ENCODE data around the gene NCR1.
"Not testable (repeated sequence)": the region's sequence is repeated elsewhere in the genome, so short reads cannot be mapped to it uniquely, and the experiment has no call there.

The NCR1 gene

DNA sequence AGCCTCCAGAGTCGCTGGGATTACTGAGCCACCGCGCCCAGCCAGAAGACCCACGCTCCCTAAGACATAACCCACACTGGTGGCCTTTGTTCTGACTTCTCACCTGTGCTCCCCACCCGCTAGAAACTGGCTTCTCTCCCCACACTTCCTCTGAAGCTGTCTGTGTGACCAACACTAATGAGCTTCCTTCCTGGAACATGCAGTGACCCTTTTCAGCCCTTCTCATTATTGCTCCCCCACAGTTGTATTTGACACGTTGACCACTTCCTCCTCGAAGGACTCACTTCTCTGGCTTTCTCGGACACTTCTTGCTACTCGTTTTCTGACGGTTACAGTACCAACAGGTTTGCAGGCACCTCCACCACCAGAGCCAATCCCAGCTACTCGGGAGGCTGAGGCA lies 10.9 kb downstream of the NCR1 start:
- no peak for DNase-seq

GRCh38 chr19:54918499-54918898 lies 12.6 kb downstream of the NCR1 start:
- no peak for DNase-seq

GRCh38 chr19:54919646-54920563 lies 14.0 kb downstream of the NCR1 start:
- peak in 1 of 2 experiments; percentile 4 for DNase-seq

GRCh38 chr19:54921082-54921481 lies 15.1 kb downstream of the NCR1 start:
- DNase-seq: no peak

- DNase-seq: no peak
Measured at GRCh38 chr19:54923276-54923675, 17.3 kb downstream of the NCR1 start.

DNA sequence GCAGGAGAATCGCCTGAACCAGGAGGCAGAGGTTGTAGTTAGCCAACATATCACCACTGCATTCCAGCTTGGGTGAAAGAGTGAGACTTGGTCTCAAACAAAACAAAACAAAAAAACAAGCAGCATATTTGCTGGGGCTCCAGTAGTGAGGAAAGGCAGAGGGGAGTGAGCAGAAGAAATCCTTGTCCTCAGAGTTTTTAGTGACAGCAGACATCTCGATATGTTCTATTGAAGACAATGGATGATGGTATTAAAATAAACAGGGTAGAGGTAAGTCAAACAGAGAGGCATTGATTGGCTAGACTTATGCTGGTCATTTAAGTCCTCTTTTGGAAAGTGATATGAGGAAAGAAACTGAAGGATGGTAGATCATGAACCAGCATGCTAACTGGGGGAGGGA lies 22.4 kb downstream of the NCR1 start:
- no peak for DNase-seq

DNA sequence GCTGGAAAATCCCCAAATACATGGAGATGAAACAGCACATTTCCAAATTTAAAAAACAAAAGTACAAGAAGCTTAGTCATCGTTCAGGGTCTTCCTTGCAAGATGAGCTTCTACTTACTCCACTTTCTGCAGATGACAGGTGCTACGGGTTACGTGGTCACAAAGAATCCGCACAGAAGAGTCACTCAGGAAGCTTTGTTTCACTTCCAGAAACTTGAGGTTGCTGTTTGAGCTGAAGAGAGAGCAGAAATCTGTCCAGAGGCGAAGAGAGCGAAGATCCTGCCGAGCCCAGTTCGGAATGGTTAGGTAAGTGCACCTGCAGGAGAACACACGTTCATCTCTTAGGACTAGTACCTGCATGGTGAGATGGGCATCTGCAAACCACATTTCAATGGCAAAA lies 32.0 kb downstream of the NCR1 start:
- DNase-seq: no peak

- DNase-seq: no peak
Measured at GRCh38 chr19:54938906-54939305, 33.0 kb downstream of the NCR1 start.

- not testable (repeated sequence) for DNase-seq
Measured at GRCh38 chr19:54939538-54939937, 33.6 kb downstream of the NCR1 start.

DNA sequence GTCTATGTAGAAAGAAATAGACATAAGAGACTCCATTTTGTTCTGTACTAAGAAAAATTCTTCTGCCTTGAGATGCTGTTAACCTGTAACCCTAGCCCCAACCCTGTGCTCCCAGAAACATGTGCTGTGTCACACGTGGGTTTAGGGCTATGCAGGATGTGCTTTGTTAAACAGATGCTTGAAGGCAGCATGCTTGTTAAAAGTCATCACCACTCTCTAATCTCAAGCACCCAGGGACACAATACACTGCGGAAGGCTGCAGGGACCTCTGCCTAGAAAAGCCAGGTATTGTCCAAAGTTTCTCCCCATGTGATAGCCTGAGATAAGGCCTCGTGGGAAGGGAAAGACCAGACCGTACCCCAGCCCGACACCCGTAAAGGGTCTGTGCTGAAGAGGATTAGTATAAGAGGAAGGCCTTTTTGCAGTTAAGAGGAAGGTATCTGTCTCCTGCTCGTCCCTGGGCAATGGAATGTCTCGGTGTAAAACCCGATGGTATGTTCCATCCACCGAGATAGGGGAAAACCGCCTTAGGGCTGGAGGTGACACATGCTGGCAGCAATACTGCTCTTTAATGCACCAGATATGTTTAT lies 37.9 kb downstream of the NCR1 start:
- DNase-seq: not testable (repeated sequence)

GRCh38 chr19:54947381-54947780 lies 41.4 kb downstream of the NCR1 start, which contains the start of gene NLRP7:
Gene NLRP7, minus strand, starts transcription at chr19:54947530.
- no peak for DNase-seq

DNA sequence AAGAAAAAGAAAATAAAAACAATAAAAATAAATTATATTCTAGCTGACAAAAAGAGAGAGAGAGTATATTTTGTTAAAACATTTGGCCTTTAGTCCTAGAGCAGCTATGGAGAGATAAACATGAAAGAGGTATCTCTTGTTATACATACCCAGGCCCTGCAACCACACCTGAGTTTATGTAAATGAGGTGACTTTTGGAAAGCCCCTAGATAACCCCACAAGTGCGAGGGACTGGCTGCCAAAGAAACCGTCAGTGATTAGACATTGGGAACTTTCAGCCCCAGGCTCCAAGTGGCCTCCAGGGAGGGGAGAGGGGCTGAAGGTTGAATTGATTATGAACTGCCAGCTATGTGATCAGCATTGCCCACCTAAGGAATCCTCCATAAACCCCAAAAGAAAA lies 43.5 kb downstream of the NCR1 start:
- DNase-seq: no peak

DNA sequence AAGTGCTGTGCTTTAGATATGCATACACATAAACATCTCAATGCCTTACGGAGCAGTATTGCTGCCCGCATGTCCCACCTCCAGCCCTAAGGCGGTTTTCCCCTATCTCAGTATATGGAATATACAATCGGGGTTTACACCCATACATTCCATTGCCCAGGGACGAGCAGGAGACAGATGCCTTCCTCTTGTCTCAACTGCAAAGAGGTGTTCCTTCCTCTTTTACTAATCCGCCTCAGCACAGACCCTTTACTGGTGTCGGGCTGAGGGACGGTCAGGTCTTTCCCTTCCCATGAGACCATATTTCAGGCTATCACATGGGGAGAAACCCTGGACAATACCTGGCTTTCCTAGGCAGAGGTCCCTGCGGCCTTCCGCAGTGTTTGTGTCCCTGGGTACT lies 44.6 kb downstream of the NCR1 start:
- DNase-seq: not testable (repeated sequence)

DNA sequence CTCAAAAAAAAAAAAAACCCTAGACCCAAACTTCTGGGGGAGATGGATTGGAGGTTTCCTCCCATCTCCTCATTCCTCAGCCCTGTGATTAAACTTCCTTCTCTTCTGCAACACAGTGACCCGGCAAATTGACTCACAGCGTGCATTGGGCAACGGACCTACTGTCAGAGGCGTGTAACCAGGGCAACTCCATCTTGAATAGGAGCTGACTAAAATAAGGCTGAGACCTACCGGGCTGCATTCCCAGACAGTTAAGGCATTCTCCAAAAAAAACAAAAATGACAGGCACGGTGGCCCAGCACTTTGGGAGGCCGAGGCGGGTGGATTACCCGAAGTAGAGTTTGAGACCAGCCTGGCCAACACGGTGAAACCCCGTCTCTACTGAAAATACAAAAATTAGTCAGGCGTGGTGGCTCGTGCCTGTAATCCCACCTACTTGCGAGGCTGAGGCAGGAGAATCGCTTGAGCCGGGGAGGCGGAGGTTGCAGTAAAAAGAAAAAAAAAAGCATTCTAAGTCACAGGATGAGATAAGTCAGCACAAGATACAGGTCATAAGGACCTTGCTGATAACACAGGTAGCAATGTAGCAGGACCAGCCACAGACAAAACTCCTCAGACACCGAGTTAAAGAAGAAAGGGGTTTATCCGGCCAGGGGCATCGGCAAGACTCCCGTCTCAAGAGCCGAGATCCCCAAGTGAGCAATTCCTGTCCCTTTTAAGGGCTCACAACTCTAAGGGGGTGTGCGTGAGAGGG lies 46.8 kb downstream of the NCR1 start:
- no peak for DNase-seq

DNA sequence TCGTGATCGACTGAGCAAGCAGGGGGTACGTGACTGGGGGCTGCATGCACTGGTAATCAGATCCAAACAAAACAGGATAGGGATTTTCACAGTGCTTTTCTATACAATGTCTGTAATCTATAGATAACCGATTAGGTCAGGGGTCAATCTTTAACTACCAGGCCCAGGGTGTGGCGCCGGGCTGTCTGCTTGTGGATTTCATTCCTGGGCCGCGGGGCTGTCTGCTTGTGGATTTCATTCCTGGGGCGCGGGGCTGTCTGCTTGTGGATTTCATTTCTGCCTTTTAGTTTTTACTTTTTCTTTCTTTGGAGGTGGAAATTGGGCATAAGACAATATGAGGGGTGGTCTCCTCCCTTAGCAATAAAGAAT lies 47.4 kb downstream of the NCR1 start:
- DNase-seq: not testable (repeated sequence)

GRCh38 chr19:54955376-54955775 lies 49.4 kb downstream of the NCR1 start:
- no peak for DNase-seq

- no peak for DNase-seq
Measured at GRCh38 chr19:54959840-54960239, 53.9 kb downstream of the NCR1 start.
